ENCODE results near the gene UBALD2.

Gene UBALD2

GRCh38 chr17:76274112-76274956, 9.2 kb downstream of the UBALD2 start:
- Histone ChIP-seq H3K36me3 (ENCODE audit: control insufficient read depth, insufficient read depth, low read length) (no peaks in the 10 kb centered on the region), H3K27me3 (ENCODE audit: control insufficient read depth, insufficient read depth, low read length) (no peaks in the 10 kb centered on the region), H3K9me3 (ENCODE audit: control insufficient read depth, low read length) (no peaks in the 10 kb centered on the region), H2AFZ (no peak overlapping the region), H3K4me1 (peaks cover 18% of the 10 kb centered on the region), H3K4me2 (ENCODE audit: low read length) (no peak overlapping the region), H3K9ac (no peak overlapping the region), H3K79me2 (peaks cover 4% of the 10 kb centered on the region), H3K27ac (no peak overlapping the region), H3K4me3 (ENCODE audit: low read depth, low read length) (no peak overlapping the region)
- TF ChIP-seq, protein P1, sequence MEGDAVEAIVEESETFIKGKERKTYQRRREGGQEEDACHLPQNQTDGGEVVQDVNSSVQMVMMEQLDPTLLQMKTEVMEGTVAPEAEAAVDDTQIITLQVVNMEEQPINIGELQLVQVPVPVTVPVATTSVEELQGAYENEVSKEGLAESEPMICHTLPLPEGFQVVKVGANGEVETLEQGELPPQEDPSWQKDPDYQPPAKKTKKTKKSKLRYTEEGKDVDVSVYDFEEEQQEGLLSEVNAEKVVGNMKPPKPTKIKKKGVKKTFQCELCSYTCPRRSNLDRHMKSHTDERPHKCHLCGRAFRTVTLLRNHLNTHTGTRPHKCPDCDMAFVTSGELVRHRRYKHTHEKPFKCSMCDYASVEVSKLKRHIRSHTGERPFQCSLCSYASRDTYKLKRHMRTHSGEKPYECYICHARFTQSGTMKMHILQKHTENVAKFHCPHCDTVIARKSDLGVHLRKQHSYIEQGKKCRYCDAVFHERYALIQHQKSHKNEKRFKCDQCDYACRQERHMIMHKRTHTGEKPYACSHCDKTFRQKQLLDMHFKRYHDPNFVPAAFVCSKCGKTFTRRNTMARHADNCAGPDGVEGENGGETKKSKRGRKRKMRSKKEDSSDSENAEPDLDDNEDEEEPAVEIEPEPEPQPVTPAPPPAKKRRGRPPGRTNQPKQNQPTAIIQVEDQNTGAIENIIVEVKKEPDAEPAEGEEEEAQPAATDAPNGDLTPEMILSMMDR (IDR thresholded peaks at IDR 0.05), result no peak

DNA sequence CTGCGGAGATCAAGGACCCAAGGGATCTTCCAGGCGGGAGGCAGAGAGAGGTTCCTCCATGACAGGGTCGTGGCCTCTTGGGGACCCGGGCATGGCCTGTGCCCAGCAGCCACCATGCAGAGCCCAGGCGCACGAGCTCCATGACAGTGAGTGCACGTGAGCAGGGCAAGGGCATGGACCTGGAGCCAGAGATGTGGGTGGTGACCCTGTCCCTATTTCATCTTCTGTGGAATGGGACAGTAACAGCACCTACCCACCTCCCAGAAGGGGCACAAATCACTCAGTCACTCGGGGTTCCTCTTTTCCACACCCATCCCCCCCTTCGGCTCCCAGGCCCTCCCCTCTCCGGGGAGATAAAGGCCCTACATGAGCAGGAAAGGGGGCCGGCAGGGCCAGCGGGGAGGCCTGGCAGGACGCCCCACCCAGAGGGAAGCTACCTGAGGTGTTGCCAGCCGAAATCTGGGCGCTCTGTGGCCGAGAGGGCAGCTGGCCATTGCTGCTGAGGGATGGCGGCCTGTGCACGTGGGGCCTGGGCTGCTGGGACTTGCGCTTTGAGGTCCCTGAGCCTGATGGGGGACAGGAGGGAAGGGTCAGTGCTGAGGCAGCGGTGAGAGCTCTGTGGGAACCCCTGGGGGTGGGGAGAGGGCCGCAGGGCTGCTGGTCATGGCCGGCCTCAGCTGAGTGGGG, 10.4 kb downstream of the UBALD2 start:
- Histone ChIP-seq H3K4me2 (ENCODE audit: low read length) (no peak overlapping the region), H3K27me3 (ENCODE audit: control insufficient read depth, insufficient read depth, low read length) (no peaks in the 10 kb centered on the region), H3K4me1 (peaks cover 17% of the 10 kb centered on the region), H3K9ac (no peak overlapping the region), H3K4me3 (ENCODE audit: low read depth, low read length) (no peak overlapping the region), H2AFZ (no peak overlapping the region), H3K36me3 (ENCODE audit: control insufficient read depth, insufficient read depth, low read length) (no peaks in the 10 kb centered on the region), H3K79me2 (no peaks in the 10 kb centered on the region), H3K9me3 (ENCODE audit: control insufficient read depth, low read length) (no peaks in the 10 kb centered on the region), H3K27ac (no peak overlapping the region)
- TF ChIP-seq, protein P1 (IDR thresholded peaks at IDR 0.05), result no peak

GRCh38 chr17:76276069-76276431, 10.9 kb downstream of the UBALD2 start:
- no peaks in the 10 kb centered on the region for H3K27me3 ChIP-seq (ENCODE audit: control insufficient read depth, insufficient read depth, low read length)
- H3K27ac ChIP-seq, result no peak overlapping the region
- H3K4me3 ChIP-seq (ENCODE audit: low read depth, low read length), result no peak overlapping the region
- H3K79me2 ChIP-seq, result no peaks in the 10 kb centered on the region
- H3K9me3 ChIP-seq (ENCODE audit: control insufficient read depth, low read length), result no peaks in the 10 kb centered on the region
- H3K36me3 ChIP-seq (ENCODE audit: control insufficient read depth, insufficient read depth, low read length), result no peaks in the 10 kb centered on the region
- H3K9ac ChIP-seq, result no peak overlapping the region
- no peak overlapping the region for H3K4me2 ChIP-seq (ENCODE audit: low read length)
- TF ChIP-seq, protein P1 (IDR thresholded peaks at IDR 0.05), result no peak
- H3K4me1 ChIP-seq, result peaks cover 17% of the 10 kb centered on the region
- H2AFZ ChIP-seq, result no peak overlapping the region

- no peak overlapping the region for H3K27ac ChIP-seq
These were observed 11.5 kb downstream of the UBALD2 start for GRCh38 chr17:76276461-76277299.

More at GRCh38 chr17:76276461-76277299, 11.5 kb downstream of the UBALD2 start:
- Histone ChIP-seq H3K9me3 (ENCODE audit: control insufficient read depth, low read length) (no peaks in the 10 kb centered on the region), H3K4me1 (peaks cover 15% of the 10 kb centered on the region), H3K79me2 (no peaks in the 10 kb centered on the region), H3K27me3 (ENCODE audit: control insufficient read depth, insufficient read depth, low read length) (no peaks in the 10 kb centered on the region), H3K4me3 (ENCODE audit: low read depth, low read length) (no peak overlapping the region), H2AFZ (no peak overlapping the region), H3K4me2 (ENCODE audit: low read length) (no peak overlapping the region), H3K36me3 (ENCODE audit: control insufficient read depth, insufficient read depth, low read length) (no peaks in the 10 kb centered on the region), H3K9ac (no peak overlapping the region)
- TF ChIP-seq, protein P1 (IDR thresholded peaks at IDR 0.05), result no peak
